ENCODE results near the gene GGTA1. TPM values are rescaled to one million over a fixed set of nuclear protein-coding genes. Genes with fewer than 3 reads are reported as not detected.

The GGTA1 gene
- total and polyA plus RNA-seq, 7 donors: 0.50 to 7.0 (median 1.7) TPM

GRCh38 chr9:121476156-121476555 is 23.5 kb downstream of the GGTA1 start:
- ATAC-seq (peak in 1 of 4 donors; percentile 38), DNase-seq (no peak)
- peaks cover 0 to 2% (median 0%) of the 10 kb centered on the region in 3 donors for H3K27me3 ChIP-seq (ENCODE audit: insufficient read depth in 3 of 3, low read length in 2 of 3)
- no peak for TF ChIP-seq CTCF (IDR thresholded peaks at IDR 0.05)
- no peak overlapping the region for H3K27ac ChIP-seq
- no peaks in the 10 kb centered on the region for H3K36me3 ChIP-seq (ENCODE audit: insufficient read depth in 1 of 2, low read depth in 1 of 2)
- WGBS, 3 donors: 72 to 81% (median 72%) methylated on average over 5 of the region's 5 CpGs
- no peaks in the 10 kb centered on the region for H3K4me1 ChIP-seq
- intact Hi-C loops (cut with DNase I): no loop called here
- no peaks in the 10 kb centered on the region for H3K9me3 ChIP-seq
- H3K4me3 ChIP-seq: no peak overlapping the region

- no peaks in the 10 kb centered on the region for H3K36me3 ChIP-seq (ENCODE audit: insufficient read depth in 1 of 2, low read depth in 1 of 2)
- no peak overlapping the region for H3K27ac ChIP-seq
- intact Hi-C loops (cut with DNase I): no loop called here
- TF ChIP-seq CTCF (IDR thresholded peaks at IDR 0.05): no peak
- no peak overlapping the region for H3K4me3 ChIP-seq
- H3K9me3 ChIP-seq: no peaks in the 10 kb centered on the region
- peak in 3 of 4 donors; percentile 65 to 79 (median 71) for ATAC-seq
- H3K27me3 ChIP-seq (ENCODE audit: insufficient read depth in 3 of 3, low read length in 2 of 3): peaks cover 0 to 2% (median 0%) of the 10 kb centered on the region in 3 donors
- WGBS, 3 donors: 71 to 79% (median 74%) methylated on average over 10 of the region's 10 CpGs
- DNase-seq: no peak
- H3K4me1 ChIP-seq: no peaks in the 10 kb centered on the region
Measured at GRCh38 chr9:121474231-121474947, 25.3 kb downstream of the GGTA1 start.

GRCh38 chr9:121473229-121473628 is 26.4 kb downstream of the GGTA1 start:
- H3K27me3 ChIP-seq (ENCODE audit: insufficient read depth in 3 of 3, low read length in 2 of 3): peaks cover 0 to 2% (median 0%) of the 10 kb centered on the region in 3 donors
- WGBS, 3 donors: 33 to 57% (median 35%) methylated on average over 6 of the region's 6 CpGs
- ATAC-seq: no peak
- DNase-seq: no peak
- no peaks in the 10 kb centered on the region for H3K4me1 ChIP-seq
- intact Hi-C loops (cut with DNase I): no loop called here
- no peak overlapping the region for H3K27ac ChIP-seq
- no peak for TF ChIP-seq CTCF (IDR thresholded peaks at IDR 0.05)
- H3K9me3 ChIP-seq: no peaks in the 10 kb centered on the region
- no peaks in the 10 kb centered on the region for H3K36me3 ChIP-seq (ENCODE audit: insufficient read depth in 1 of 2, low read depth in 1 of 2)
- no peak overlapping the region for H3K4me3 ChIP-seq

- no peak overlapping the region for H3K27ac ChIP-seq
- 78 to 86% (median 85%) methylated on average over 5 of the region's 5 CpGs for WGBS, 3 donors
Measured at GRCh38 chr9:121472446-121472845, 27.2 kb downstream of the GGTA1 start.

More at GRCh38 chr9:121472446-121472845, 27.2 kb downstream of the GGTA1 start:
- H3K9me3 ChIP-seq: no peaks in the 10 kb centered on the region
- DNase-seq: no peak
- intact Hi-C loops (cut with DNase I): no loop called here
- H3K4me3 ChIP-seq: no peak overlapping the region
- no peak for ATAC-seq
- no peaks in the 10 kb centered on the region for H3K4me1 ChIP-seq
- H3K27me3 ChIP-seq (ENCODE audit: insufficient read depth in 3 of 3, low read length in 2 of 3): no peaks in the 10 kb centered on the region
- no peak for TF ChIP-seq CTCF (IDR thresholded peaks at IDR 0.05)
- no peaks in the 10 kb centered on the region for H3K36me3 ChIP-seq (ENCODE audit: insufficient read depth in 1 of 2, low read depth in 1 of 2)
